ENCODE measurements around the gene OR2L3.
"Not testable (repeated sequence)": the region's sequence is repeated elsewhere in the genome, so short reads cannot be mapped to it uniquely, and the experiment has no call there.

Gene OR2L3, protein sequence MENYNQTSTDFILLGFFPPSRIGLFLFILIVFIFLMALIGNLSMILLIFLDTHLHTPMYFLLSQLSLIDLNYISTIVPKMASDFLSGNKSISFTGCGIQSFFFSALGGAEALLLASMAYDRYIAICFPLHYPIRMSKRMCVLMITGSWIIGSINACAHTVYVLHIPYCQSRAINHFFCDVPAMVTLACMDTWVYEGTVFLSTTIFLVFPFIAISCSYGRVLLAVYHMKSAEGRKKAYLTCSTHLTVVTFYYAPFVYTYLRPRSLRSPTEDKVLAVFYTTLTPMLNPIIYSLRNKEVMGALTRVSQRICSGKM

DNA sequence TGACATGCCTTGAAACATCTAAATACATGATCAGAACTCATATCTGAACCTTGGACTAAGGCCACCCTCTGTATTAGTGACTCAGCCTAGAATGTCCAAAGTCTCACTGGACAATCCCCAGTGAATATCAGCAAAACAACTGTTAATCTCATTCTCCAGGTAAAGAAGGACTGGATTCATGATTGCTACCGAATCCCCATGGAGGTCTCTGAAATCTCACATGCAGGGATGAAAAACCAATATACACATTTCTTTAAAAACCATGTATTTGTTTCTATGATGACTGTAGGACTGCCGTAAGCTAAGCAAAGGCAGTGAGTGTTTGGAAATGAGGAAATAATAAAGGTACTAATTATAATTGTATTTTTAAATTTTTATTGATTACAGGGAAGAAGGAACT is at the start of gene OR2L3:
Gene OR2L3 (plus strand): TSS at position 301 of the 400 bp plus-strand sequence. CDS start 13,846 bp downstream, outside the sequence.
- DNase-seq = no peak

- DNase-seq = no peak
Observed at GRCh38 chr1:247998811-247999210, 47.8 kb upstream of the OR2L3 start.

GRCh38 chr1:248000169-248000568 is 46.5 kb upstream of the OR2L3 start:
- no peak for DNase-seq

- no peak for DNase-seq
Observed at GRCh38 chr1:248007778-248008177, 38.9 kb upstream of the OR2L3 start.

DNA sequence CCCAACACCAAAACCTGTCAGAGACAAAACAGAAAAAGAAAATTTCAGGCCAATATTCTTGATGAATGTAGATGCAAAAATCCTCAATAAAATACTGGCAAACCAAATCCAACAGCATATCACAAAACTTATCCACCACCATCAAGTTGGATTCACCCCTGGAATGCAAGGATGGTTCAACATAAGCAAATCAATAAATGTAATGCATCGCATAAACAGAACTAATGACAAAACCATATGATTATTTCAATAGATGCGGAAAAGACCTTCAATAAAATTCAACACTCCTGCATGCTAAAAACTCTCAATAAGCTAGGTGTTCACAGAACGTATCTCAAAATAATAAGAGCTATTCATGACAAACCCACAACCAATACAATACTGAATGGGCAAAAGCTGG is 37.0 kb upstream of the OR2L3 start:
- DNase-seq = no peak

GRCh38 chr1:248013229-248013710 is 33.4 kb upstream of the OR2L3 start, which contains the start of gene OR2L5:
OR2L5 (plus strand) TSS chr1:248013660; CDS start chr1:248021948, 8,288 bp downstream.
- no peak for DNase-seq

DNA sequence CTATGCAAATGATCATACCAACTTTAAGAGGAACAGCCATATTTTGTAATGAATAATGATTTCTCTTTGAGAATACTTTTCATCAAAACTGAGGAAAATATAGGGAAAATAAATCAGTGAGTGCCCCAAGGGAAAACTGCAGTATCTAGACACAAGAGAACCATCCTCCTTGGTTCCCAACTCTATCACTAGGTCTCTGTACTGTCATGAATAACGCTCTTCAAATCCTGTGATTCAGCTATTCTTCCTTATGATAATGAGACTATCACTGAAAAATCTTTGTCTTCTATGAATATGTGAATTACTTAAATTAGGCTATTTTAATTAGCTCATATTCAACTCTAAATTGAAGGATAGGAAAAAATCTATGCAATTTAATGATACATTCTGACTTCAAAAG is 30.8 kb upstream of the OR2L3 start:
- no peak for DNase-seq

GRCh38 chr1:248029770-248030169 is 16.9 kb upstream of the OR2L3 start, which contains the start of gene OR2L2:
OR2L2 (plus strand) TSS chr1:248030070; CDS start chr1:248038268, 8,198 bp downstream.
- no peak for DNase-seq

- DNase-seq = no peak
Observed at GRCh38 chr1:248045209-248045608, 1.4 kb upstream of the OR2L3 start.

DNA sequence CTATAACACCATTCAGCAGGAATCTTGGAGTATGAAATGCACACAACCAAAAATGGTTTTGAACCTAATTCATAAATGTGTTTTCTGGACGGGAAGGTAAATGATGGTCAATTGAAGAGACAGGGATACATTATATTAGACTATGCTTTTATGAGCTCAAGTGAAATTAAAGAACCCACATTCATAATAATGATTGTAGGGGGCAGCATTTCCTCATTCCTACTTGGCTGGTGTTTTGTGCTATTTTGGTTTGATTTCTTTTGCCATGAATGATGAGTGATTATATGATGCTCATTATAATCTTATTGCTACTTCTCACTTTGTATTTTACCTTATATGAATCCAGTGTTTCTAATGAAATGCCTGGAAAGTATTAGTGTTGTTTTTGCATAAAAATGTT is 372 bp downstream of the OR2L3 start:
- no peak for DNase-seq

GRCh38 chr1:248054671-248055070 is 8.0 kb downstream of the OR2L3 start:
- DNase-seq = no peak

GRCh38 chr1:248055261-248055660 is 8.6 kb downstream of the OR2L3 start:
- no peak for DNase-seq

DNA sequence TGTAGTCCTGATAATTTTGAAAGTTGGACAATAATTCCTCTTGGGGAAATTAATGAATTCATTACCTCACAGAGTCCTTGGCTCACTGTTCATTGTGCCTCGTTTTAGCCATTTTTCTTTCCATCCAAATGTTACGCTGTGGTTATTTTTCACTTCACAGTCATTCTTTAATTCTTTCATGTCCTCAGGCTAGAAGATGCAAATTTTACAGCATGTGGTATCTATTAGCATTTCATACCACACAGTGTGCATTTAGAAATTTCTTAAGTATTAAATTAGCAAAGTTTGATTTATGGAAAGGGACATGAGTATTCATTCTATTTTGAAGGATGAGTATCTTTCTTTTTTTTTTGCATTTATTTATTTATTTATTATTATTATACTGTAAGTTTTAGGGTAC is 18.4 kb downstream of the OR2L3 start:
- DNase-seq = no peak

GRCh38 chr1:248065604-248066003 is 19.0 kb downstream of the OR2L3 start:
- DNase-seq = no peak

GRCh38 chr1:248083864-248084263 is 37.2 kb downstream of the OR2L3 start:
- DNase-seq = not testable (repeated sequence)

DNA sequence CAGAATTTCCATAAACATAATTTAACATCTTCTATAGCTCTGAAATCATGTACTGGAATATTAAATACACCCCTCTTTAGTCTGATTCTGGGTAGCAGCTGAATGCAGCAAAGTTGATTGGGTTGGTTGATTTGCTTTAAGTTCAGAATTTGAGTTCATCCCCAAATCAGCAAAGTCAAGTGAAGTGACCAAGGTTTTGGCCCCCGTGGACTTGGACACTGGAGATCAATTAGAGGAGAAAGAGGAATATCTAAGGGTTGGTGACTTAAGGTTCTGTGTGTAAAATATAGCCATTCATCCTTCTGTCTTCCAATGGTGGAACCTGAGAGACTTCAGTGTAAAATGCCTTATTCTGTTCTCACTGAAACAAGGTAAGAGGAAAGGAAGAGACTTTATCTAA is 48.2 kb downstream of the OR2L3 start, which contains the start of gene OR2L13:
Gene OR2L13 (plus strand): TSS at position 301 of the 400 bp plus-strand sequence. CDS start 4,192 bp downstream, outside the sequence.
- DNase-seq = no peak

- DNase-seq = no peak
Observed at GRCh38 chr1:248098529-248098928, 51.9 kb downstream of the OR2L3 start.

GRCh38 chr1:248102847-248103246 is 56.2 kb downstream of the OR2L3 start:
- no peak for DNase-seq

DNA sequence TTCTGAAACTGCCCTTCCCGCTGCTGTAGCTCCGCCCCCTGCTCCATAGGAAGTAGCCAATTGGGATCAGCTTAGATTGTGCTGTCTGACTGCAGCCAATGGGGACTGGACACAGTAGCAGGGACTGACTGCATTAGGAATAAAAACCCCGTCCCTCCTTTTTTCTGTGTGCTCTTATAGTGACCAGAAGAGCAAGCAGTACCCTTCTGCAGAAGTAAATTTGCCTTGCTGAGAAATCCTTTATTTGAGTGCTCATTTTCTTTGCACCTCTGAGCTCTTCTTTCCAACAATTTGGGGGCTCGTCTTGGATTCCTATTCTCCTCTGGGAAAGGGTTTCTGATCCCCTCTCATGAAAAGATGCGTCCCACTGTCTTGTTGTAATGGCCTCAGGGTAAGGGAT is 64.5 kb downstream of the OR2L3 start:
- no peak for DNase-seq
